ENCODE data around the gene GSE1. TPM values are rescaled to one million over a fixed set of nuclear protein-coding genes. Genes with fewer than 3 reads are reported as not detected.

GSE1 gene
- total RNA-seq, 4 donors from 2014 or later, result 100 to 139 (median 120) TPM

DNA sequence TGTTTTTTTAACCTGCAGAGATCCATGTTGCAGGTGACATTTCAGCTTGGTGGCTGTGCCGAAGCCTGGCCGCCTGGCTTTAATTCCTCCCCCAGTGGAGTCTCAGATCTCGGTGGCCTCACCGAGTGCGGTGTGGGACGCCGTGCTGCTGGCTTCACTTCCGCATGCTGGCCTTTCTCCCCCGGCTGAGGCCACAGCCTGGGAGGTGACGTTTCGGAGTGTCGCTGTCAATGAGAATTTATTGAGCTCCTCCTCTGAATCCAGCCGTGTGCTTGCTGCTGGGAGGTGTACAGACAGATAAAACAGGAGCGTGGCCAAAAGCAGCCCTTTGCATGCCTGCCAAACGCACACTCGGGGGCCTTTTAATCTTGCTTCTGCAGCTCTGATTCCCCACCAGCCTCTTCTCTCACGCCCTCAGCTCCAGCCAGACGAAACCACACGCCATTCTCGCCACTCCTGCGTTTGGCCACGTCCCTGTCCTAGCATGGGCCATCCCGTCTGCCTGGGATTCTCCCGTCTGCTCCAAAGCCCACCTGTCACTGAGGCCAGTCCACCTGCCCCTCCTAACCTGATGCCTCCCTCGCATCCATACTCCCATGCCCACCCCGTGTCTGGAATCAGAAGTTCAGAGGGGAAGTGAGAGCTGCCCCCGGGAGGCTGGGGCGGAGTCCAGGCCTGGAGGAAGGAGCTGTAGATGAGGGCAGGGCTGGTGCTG, 3.6 kb downstream of the GSE1 start:
- Histone ChIP-seq H3K9me3 (no peaks in the 10 kb centered on the region), H3K4me3 (peak overlapping the region in 1 of 4 donors; percentile 3), H3K27ac (peak overlapping the region; percentile 89 to 98 (median 94)), H3K4me1 (peaks cover 30 to 66% (median 55%) of the 10 kb centered on the region in 4 donors), H3K36me3 (no peaks in the 10 kb centered on the region), H3K27me3 (no peaks in the 10 kb centered on the region)
- TF ChIP-seq POLR2A (IDR thresholded peaks at IDR 0.05) (no peak), EP300 (IDR thresholded peaks at IDR 0.05; ENCODE audit: low read depth) (no peak)
- peak; percentile 63 for DNase-seq
- in situ Hi-C loops (cut with MboI; ENCODE audit: low pct_ligation_motif_present in 1 of 4, low pct_unique_long_range_greater_than_20kb in 1 of 4, low sequenced_read_pairs in 3 of 4) (loop anchor here in 2 of 4 donors (25.0 kb wide), 1 partner anchor 179 kb away; no protein-coding TSS in a partner anchor), intact Hi-C loops (cut with DNase I; ENCODE audit: low total_unique reads) (loop anchor here (2.0 to 10.0 kb wide), 4 partner anchors 102 to 489 kb away; no protein-coding TSS in a partner anchor)
- 40 to 80% methylated on average over 1 to 26 of the region's 28 CpGs for WGBS, 2 donors (ENCODE audit: low coverage in 1 of 2)

DNA sequence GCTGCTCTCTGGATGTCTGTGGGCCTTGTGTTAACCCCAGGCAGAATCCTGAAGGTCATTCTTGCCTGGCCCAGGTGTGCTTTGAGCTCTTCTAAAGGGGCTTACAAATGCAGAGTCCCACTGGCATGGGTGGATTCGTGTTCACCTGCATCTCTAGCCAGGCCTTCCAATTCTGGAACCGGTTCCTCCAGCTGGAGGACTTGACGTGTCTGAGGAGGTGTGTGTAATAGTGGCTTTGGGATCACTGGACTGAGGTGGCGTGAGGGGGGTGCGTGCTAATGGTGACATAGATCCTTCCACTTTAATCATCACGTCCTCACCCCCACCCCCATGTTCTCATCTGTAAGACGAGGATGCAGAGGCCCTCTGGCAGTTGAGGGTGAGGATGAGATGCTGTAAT, 4.8 kb downstream of the GSE1 start:
- WGBS, 2 donors (ENCODE audit: low coverage in 1 of 2), result 70% methylated on average over 7 of the region's 7 CpGs; no CpG with 5 or more reads in 1 of the 2 donors
- DNase-seq, result no peak
- Histone ChIP-seq H3K27me3 (no peaks in the 10 kb centered on the region), H3K9me3 (no peaks in the 10 kb centered on the region), H3K36me3 (no peaks in the 10 kb centered on the region), H3K4me3 (no peak overlapping the region), H3K4me1 (peaks cover 30 to 67% (median 52%) of the 10 kb centered on the region in 4 donors), H3K27ac (no peak overlapping the region)
- in situ Hi-C loops (cut with MboI; ENCODE audit: low pct_ligation_motif_present in 1 of 4, low pct_unique_long_range_greater_than_20kb in 1 of 4, low sequenced_read_pairs in 3 of 4) (loop anchor here in 2 of 4 donors (25.0 kb wide), 1 partner anchor 181 kb away; no protein-coding TSS in a partner anchor), intact Hi-C loops (cut with DNase I; ENCODE audit: low total_unique reads) (loop anchor here (2.0 to 10.0 kb wide), 4 partner anchors 101 to 491 kb away; no protein-coding TSS in a partner anchor)
- TF ChIP-seq POLR2AphosphoS5 (IDR thresholded peaks at IDR 0.05), result no peak
- TF ChIP-seq EP300 (IDR thresholded peaks at IDR 0.05; ENCODE audit: low read depth), result no peak
- TF ChIP-seq, protein P1, sequence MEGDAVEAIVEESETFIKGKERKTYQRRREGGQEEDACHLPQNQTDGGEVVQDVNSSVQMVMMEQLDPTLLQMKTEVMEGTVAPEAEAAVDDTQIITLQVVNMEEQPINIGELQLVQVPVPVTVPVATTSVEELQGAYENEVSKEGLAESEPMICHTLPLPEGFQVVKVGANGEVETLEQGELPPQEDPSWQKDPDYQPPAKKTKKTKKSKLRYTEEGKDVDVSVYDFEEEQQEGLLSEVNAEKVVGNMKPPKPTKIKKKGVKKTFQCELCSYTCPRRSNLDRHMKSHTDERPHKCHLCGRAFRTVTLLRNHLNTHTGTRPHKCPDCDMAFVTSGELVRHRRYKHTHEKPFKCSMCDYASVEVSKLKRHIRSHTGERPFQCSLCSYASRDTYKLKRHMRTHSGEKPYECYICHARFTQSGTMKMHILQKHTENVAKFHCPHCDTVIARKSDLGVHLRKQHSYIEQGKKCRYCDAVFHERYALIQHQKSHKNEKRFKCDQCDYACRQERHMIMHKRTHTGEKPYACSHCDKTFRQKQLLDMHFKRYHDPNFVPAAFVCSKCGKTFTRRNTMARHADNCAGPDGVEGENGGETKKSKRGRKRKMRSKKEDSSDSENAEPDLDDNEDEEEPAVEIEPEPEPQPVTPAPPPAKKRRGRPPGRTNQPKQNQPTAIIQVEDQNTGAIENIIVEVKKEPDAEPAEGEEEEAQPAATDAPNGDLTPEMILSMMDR (IDR thresholded peaks at IDR 0.05), result no peak
- no peak for TF ChIP-seq POLR2A (IDR thresholded peaks at IDR 0.05)

DNA sequence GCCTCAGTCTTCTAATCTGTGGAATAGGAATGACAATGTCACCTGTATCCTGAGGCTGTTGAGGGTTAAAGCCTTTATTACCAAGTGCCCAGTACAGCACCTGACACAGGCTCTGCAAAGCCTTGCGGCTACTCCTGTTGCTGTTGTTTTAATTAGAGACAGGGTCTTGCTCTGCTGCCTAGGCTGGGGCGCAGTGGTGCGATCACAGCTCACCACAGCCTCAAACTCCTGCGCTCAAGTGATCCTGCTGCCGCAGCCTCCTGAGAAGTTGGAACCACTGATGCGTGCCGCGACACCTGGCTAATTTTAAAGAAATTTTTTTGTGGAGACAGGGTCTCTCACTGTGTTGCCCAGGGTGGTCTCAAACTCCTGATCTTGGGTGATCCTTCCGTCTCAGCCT, 5.4 kb downstream of the GSE1 start:
- 95% methylated on average over 9 of the region's 9 CpGs; no CpG with 5 or more reads in 1 of the 2 donors for WGBS, 2 donors (ENCODE audit: low coverage in 1 of 2)
- H3K27me3 ChIP-seq, result no peaks in the 10 kb centered on the region
- no peaks in the 10 kb centered on the region for H3K9me3 ChIP-seq
- no peak overlapping the region for H3K27ac ChIP-seq
- in situ Hi-C loops (cut with MboI; ENCODE audit: low pct_ligation_motif_present in 1 of 4, low pct_unique_long_range_greater_than_20kb in 1 of 4, low sequenced_read_pairs in 3 of 4) (loop anchor here in 2 of 4 donors (25.0 kb wide), 1 partner anchor 181 kb away; no protein-coding TSS in a partner anchor), intact Hi-C loops (cut with DNase I; ENCODE audit: low total_unique reads) (loop anchor here (5.0 to 10.0 kb wide), 3 partner anchors 194 to 491 kb away; no protein-coding TSS in a partner anchor)
- no peak overlapping the region for H3K4me3 ChIP-seq
- TF ChIP-seq POLR2A (IDR thresholded peaks at IDR 0.05), result no peak
- no peaks in the 10 kb centered on the region for H3K36me3 ChIP-seq
- no peak for DNase-seq
- H3K4me1 ChIP-seq, result peaks cover 30 to 68% (median 50%) of the 10 kb centered on the region in 4 donors

DNA sequence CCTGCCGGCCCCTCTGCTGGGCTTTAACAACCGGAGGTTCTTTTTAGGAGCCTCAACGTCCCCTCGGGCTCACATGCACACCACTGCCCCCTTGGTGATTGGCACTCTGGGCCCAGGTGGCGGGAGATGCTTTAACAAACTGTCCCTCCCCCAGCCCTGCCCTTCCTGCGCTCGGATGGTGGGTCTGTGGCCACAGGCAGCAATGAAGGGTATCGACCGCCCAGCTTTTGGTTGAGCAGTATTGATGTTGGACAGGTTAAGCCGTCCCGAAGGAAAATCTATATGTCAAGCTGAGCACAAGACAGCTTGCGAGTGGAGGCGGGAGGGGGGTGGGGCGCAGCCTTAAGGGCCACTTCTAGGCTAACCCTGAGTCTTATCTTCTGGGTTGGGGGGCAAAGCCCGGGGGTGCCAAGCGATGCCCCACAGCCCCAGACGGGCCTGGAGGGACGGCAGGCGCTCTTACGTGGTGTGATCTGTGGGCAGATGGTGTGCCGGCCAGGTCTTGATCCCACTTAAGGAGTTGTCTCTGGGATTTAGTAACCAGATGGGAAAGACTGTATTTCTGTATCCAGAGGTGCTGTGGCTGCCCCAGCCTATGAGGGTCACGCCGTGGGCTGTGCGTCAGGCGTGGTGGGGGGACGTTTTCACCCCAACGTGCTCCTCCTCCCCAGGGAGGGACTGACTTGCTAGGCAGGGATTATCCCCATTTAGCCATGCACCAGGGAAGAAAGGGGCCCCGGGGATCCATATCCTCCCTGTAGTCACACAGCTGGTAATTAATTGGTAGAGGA, 6.2 kb downstream of the GSE1 start:
- intact Hi-C loops (cut with DNase I; ENCODE audit: low total_unique reads), result loop anchor here (5.0 to 10.0 kb wide), 3 partner anchors 194 to 492 kb away; no protein-coding TSS in a partner anchor
- in situ Hi-C loops (cut with MboI; ENCODE audit: low pct_ligation_motif_present in 1 of 4, low pct_unique_long_range_greater_than_20kb in 1 of 4, low sequenced_read_pairs in 3 of 4), result loop anchor here in 2 of 4 donors (25.0 kb wide), 1 partner anchor 182 kb away; no protein-coding TSS in a partner anchor
- WGBS, 2 donors (ENCODE audit: low coverage in 1 of 2), result 90% methylated on average over 28 of the region's 28 CpGs; no CpG with 5 or more reads in 1 of the 2 donors

More for the DNA sequence above, 6.2 kb downstream of the GSE1 start:
- H3K27ac ChIP-seq, result no peak overlapping the region
- H3K36me3 ChIP-seq, result no peaks in the 10 kb centered on the region
- no peaks in the 10 kb centered on the region for H3K9me3 ChIP-seq
- no peak for DNase-seq
- TF ChIP-seq POLR2A (IDR thresholded peaks at IDR 0.05) (no peak), POLR2AphosphoS5 (IDR thresholded peaks at IDR 0.05) (no peak), EP300 (IDR thresholded peaks at IDR 0.05; ENCODE audit: low read depth) (no peak)
- TF ChIP-seq, protein P1 (IDR thresholded peaks at IDR 0.05), result no peak
- H3K4me1 ChIP-seq, result peaks cover 27 to 60% (median 45%) of the 10 kb centered on the region in 4 donors
- H3K27me3 ChIP-seq, result no peaks in the 10 kb centered on the region
- no peak overlapping the region for H3K4me3 ChIP-seq
